ENCODE measurements around the gene ZNF302. TPM values are rescaled to one million over a fixed set of nuclear protein-coding genes. Genes with fewer than 3 reads are reported as not detected.
A peak's percentile ranks its signal among the peaks of the same experiment; 100 is the strongest.

ZNF302 gene
- total and polyA plus RNA-seq, 2 donors, result 24.4 to 77.5 TPM

DNA sequence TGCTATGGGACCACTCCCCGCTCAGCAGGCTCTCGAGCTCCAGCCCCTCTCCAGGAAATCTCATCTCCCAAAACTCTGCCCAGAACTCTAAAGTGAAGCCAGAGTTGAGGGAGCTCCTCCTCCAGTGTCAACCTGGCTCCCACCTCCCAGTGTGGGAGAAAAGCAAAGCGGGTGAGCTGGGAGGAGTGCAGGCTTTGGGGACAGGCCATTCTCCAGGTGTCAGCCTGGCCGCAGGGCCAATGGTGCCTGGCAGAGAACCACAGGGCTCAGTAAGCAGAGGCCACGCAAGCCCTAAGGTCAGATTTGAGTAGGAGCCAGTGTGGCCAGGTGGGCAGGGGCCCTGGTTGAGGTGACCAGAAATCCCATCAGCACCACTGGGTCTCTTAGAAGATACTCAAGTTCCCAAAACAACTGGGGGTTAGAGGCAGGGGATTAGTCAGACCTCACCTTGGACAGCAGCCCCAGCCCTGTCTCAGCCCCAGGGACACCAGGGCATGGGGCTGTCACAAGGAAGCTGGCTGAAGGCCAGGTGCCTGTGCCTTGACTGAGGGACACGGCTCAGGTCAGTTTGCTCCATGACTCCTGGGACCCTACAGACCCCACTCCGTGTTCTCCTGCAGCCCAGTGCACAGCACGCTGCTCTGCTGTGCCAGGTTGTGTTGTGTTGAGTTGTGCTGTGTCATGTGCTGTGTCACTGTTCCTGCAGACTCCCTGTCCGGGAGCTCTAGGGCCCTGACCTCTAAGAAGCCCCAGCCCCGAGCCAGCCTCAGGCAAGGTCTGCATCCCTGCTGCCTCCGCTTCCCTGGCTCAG is 53.7 kb downstream of the ZNF302 start:
- Histone ChIP-seq H3K4me1 (ENCODE audit: insufficient read depth) (peaks cover 3% of the 10 kb centered on the region), H3K36me3 (ENCODE audit: insufficient read depth) (no peaks in the 10 kb centered on the region), H3K4me3 (ENCODE audit: low read depth, low read length) (no peak overlapping the region), H3K27ac (ENCODE audit: low read depth) (no peak overlapping the region)
- no peak for DNase-seq (ENCODE audit: extremely low spot score)
- 87% methylated on average over 11 of the region's 11 CpGs for WGBS

DNA sequence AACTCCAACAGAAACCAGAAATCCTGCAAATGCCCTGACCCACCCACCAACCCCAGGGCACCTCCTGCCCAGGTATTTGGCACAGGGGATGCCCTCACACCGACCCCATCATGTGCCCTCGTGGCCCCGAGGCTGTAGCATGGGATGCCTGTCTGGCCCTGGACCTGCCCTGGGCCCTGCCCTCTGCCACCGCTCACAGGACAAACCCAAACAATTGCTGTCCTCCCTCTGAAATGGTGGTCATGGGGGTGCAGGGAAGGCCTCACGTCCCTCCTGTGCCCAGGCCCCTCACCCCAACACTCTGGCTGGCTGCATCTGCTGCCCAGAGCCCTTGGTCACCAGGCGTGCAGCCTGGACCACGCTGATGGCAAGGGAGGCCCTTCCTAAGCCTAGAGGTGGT is 54.5 kb downstream of the ZNF302 start:
- WGBS, result 79% methylated on average over 7 of the region's 7 CpGs
- DNase-seq (ENCODE audit: extremely low spot score), result no peak
- Histone ChIP-seq H3K4me1 (ENCODE audit: insufficient read depth) (peaks cover 3% of the 10 kb centered on the region), H3K4me3 (ENCODE audit: low read depth, low read length) (no peak overlapping the region), H3K36me3 (ENCODE audit: insufficient read depth) (no peaks in the 10 kb centered on the region), H3K27ac (ENCODE audit: low read depth) (no peak overlapping the region)

DNA sequence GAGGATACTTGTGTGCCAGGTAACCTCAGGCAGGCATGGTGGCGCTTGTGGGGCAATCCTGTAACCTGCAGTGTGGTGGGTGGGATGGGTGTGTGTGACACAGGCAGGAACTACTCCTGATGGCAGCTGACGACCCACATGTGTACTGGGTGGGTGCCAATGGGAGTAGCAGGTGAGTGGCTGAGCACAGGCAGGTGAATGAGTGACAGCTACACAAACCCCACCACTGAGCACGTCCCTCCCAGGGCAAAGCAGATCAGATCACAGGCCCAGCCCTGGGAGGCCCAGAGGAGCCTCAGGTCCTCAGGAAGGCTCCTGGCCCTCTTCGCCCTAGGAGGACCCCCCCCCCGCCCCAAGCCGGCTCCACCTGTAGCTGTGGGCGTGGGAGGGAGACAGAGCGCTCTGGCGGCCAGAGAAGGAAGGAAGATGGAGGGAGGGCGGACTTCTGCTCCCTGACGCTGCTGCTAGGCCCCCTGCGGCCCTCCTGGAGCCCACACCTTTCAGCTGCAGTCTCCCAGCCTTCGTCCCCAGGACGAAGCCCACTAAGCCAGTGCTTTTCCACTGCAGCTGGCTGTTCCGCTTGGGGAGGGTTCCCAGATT is 55.2 kb downstream of the ZNF302 start:
- WGBS, result 37% methylated on average over 15 of the region's 15 CpGs
- H3K27ac ChIP-seq (ENCODE audit: low read depth), result no peak overlapping the region
- H3K4me3 ChIP-seq (ENCODE audit: low read depth, low read length), result peak overlapping the region; percentile 80
- H3K4me1 ChIP-seq (ENCODE audit: insufficient read depth), result peaks cover 3% of the 10 kb centered on the region
- H3K36me3 ChIP-seq (ENCODE audit: insufficient read depth), result no peaks in the 10 kb centered on the region
- no peak for DNase-seq (ENCODE audit: extremely low spot score)

DNA sequence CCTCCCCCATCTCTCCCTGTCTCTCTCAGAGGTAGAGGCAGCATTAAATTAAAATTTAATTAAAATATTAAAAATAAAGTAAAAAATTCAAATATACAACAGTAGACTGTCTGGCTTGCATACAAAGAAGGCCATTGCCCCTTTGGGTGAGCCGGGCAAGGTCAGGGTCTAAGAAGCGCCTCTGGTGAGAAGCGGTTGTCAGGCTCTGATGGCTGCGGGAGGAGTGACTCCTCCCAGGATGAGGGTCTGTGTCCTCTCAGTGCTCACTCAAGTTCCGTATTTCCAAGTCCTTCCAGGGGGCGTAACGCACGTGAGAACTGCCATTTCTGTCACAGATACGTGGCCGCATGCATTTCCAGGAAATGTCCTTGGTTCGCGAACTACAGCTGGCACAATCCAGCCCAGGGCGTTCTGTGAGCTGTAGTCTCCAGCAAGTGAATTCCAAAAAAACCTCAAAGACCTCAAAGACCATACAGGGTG is 55.8 kb downstream of the ZNF302 start:
- Histone ChIP-seq H3K4me1 (ENCODE audit: insufficient read depth) (peaks cover 3% of the 10 kb centered on the region), H3K27ac (ENCODE audit: low read depth) (peak overlapping the region; percentile 84), H3K36me3 (ENCODE audit: insufficient read depth) (no peaks in the 10 kb centered on the region), H3K4me3 (ENCODE audit: low read depth, low read length) (peak overlapping the region; percentile 80)
- WGBS, result under 1% methylated on average over 13 of the region's 13 CpGs
- DNase-seq (ENCODE audit: extremely low spot score), result no peak

DNA sequence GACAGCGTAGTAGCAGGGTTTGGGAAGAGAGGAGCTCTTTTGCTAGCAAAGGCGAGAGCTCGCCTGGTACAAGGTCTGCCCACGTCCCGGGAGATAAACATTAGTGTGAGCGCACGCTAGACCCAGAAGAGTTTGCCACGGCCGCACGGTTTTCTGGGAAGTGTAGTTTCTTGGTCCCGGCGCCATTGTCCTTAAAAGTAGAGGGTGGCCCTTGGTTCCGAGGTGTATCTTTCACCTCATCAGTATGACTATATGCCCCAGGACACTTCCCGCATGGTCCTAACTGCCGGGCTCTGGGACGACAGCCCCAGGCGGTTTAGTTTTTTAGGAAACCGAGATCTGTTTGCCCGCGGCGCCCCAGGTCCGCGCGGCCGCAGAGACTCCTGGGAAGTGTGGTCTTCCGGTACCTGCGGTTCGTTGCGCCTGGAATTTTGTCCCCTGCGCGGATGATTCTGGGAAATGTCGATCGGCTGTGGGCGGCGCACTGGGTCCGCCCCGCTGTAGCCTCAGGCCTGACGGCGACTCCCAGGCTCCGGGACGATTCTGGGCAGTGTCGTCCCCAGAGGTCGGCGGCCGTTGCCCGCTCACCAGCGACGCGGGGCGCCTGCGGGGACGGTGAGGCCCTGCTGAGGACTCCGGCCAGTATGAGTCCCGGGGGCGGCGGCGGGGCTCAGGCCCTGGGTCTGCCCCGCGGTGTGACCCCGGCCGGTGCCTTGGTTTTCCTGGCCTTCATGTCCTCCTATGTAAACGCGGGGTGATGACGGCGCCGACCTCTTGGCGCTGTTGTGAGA is 56.5 kb downstream of the ZNF302 start, which contains the start of gene ZNF181:
TSS of gene ZNF181 (plus strand) at position 498 of the 791 bp plus-strand sequence. CDS start 795 bp downstream, outside the sequence.
- Histone ChIP-seq H3K4me1 (ENCODE audit: insufficient read depth) (peaks cover 3% of the 10 kb centered on the region), H3K27ac (ENCODE audit: low read depth) (peak within 1 kb of the TSS; percentile 98), H3K4me3 (ENCODE audit: low read depth, low read length) (peak within 1 kb of the TSS; percentile 80), H3K36me3 (ENCODE audit: insufficient read depth) (no peaks in the 10 kb centered on the region)
- peak; percentile 87 for DNase-seq (ENCODE audit: extremely low spot score)
- under 1% methylated on average over 67 of the region's 67 CpGs for WGBS

DNA sequence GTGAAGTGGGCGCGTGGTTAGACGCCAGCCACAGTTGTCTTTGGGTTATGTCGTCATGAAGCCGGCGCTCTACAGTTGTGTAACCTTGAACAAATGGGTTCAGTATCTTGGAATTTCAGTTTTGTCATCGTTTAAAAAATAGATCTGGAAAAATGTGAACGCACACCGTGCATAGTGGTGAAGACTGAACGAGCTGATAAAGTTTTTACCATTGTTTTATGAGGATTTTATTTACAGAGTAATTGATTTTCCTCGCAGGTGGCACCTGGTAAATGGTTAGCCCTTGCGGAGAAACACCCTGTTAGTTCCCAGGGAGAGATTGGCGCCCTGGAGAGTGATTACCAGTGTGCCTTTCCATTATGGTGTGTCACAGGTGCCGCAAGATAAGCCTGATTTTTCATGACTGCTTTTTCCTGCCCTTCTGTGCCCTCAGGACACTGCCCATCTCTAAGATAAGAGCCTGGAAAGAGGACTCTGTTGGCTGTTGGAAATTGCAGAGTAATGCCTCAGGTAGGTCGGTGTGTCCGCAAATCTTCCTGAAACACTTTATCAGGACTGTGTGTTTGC is 57.1 kb downstream of the ZNF302 start:
- Histone ChIP-seq H3K27ac (ENCODE audit: low read depth) (peak overlapping the region; percentile 98), H3K36me3 (ENCODE audit: insufficient read depth) (peaks cover 3% of the 10 kb centered on the region), H3K4me3 (ENCODE audit: low read depth, low read length) (peak overlapping the region; percentile 80), H3K4me1 (ENCODE audit: insufficient read depth) (peaks cover 3% of the 10 kb centered on the region)
- 15% methylated on average over 16 of the region's 16 CpGs for WGBS
- peak; percentile 59 for DNase-seq (ENCODE audit: extremely low spot score)

Small RNA genes lying within 50 kb of the gene (small RNA-seq; reads per million reads assigned to genes)
- not detected for gene RF00611

Other genes with a start within 250 kb of the ZNF302 start
- 119 TPM for gene UBA2, start 249.3 kb upstream of the ZNF302 start, total RNA-seq
- 75.2 TPM for gene UBA2, start 249.3 kb upstream of the ZNF302 start, polyA plus RNA-seq
- gene WTIP, start 195.9 kb upstream of the ZNF302 start, total RNA-seq, result 23.1 TPM
- 10.5 TPM for gene WTIP, start 195.9 kb upstream of the ZNF302 start, polyA plus RNA-seq
- 0.32 TPM for gene SCGB2B2, start 519 bp upstream of the ZNF302 start, total RNA-seq
- gene SCGB2B2, start 519 bp upstream of the ZNF302 start, polyA plus RNA-seq, result 0.20 TPM
- gene ZNF181, start 56.6 kb downstream of the ZNF302 start, total RNA-seq, result 37.0 TPM
- gene ZNF181, start 56.6 kb downstream of the ZNF302 start, polyA plus RNA-seq, result 17.0 TPM
- 9.5 TPM for gene ZNF599, start 95.5 kb downstream of the ZNF302 start, total RNA-seq
- 9.0 TPM for gene ZNF599, start 95.5 kb downstream of the ZNF302 start, polyA plus RNA-seq
- 5.2 TPM for gene ZNF30, start 249.2 kb downstream of the ZNF302 start, total RNA-seq
- 2.2 TPM for gene ZNF30, start 249.2 kb downstream of the ZNF302 start, polyA plus RNA-seq